Osteoblast (primary cell): Measurements from ENCODE around the gene NR4A3. TPM values are rescaled to one million over a fixed set of nuclear protein-coding genes. Genes with fewer than 3 reads are reported as not detected.

Source experiments
- DNase-seq: peaks from one replicate; pipeline ENCODE4 v3.0.0; 2011; ENCODE audit warnings: low spot score, mixed read lengths; ENCODE audit not compliant: insufficient read length; ENCODE audit errors: missing footprints
- H2AFZ ChIP-seq: 2 replicates; pipeline ENCODE4 v1.6.0; 2011; ENCODE audit warnings: mild to moderate bottlenecking, low read length
- H3K27ac ChIP-seq: 2 replicates; pipeline ENCODE4 v1.5.1; 2011; ENCODE audit warnings: mild to moderate bottlenecking, low read depth, low read length, moderate library complexity
- H3K27me3 ChIP-seq: 2 replicates; pipeline ENCODE4 v1.6.0; 2012; ENCODE audit warnings: mild to moderate bottlenecking, control low read depth, inconsistent platforms, low read length, moderate library complexity; ENCODE audit not compliant: insufficient read depth
- H3K36me3 ChIP-seq: 2 replicates; pipeline ENCODE4 v1.5.1; 2011; ENCODE audit warnings: mild to moderate bottlenecking, low read length, control low read depth, moderate library complexity; ENCODE audit not compliant: insufficient read depth
- H3K4me1 ChIP-seq: 2 replicates; pipeline ENCODE4 v1.5.1; 2011; ENCODE audit warnings: mild to moderate bottlenecking, low read length, control low read depth, moderate library complexity; ENCODE audit not compliant: insufficient read depth
- H3K4me2 ChIP-seq: 2 replicates; pipeline ENCODE4 v1.6.0; 2011; ENCODE audit warnings: mild to moderate bottlenecking, low read length; ENCODE audit not compliant: insufficient read depth
- H3K4me3 ChIP-seq: fragments of 200-600 bp; sonication (generic); 3 replicates; pipeline ENCODE4 v1.5.1; 2012; ENCODE audit warnings: mild to moderate bottlenecking, low read length, inconsistent platforms; ENCODE audit not compliant: insufficient read depth
- H3K79me2 ChIP-seq: 2 replicates; pipeline ENCODE4 v1.6.0; 2012; ENCODE audit warnings: mild to moderate bottlenecking, low read length, control low read depth, inconsistent platforms; ENCODE audit not compliant: insufficient read depth
- H3K9me3 ChIP-seq: 2 replicates; pipeline ENCODE4 v1.5.1; 2011; ENCODE audit warnings: low read depth, low read length, control low read depth
- H4K20me1 ChIP-seq: 2 replicates; pipeline ENCODE4 v1.6.0; 2012; ENCODE audit warnings: mild to moderate bottlenecking, low read length, control low read depth; ENCODE audit not compliant: insufficient read depth
- total RNA-seq: library from RNA; depleted of rRNA; stranded (reverse); fragments of >200 nt; gene quantifications from 2 replicates; pipeline ENCODE4 v1.2.3, GENCODE V29; 2012
- TF ChIP-seq, protein P1 (sequence below): IDR thresholded peaks from 2 replicates; pipeline ENCODE4 v1.5.1; 2011; ENCODE audit warnings: mild to moderate bottlenecking, low read depth, low read length, moderate library complexity; ENCODE audit errors: extremely low read depth

NR4A3 gene
- total RNA-seq: 0.29 and 0.36 TPM in 2 replicates

DNA sequence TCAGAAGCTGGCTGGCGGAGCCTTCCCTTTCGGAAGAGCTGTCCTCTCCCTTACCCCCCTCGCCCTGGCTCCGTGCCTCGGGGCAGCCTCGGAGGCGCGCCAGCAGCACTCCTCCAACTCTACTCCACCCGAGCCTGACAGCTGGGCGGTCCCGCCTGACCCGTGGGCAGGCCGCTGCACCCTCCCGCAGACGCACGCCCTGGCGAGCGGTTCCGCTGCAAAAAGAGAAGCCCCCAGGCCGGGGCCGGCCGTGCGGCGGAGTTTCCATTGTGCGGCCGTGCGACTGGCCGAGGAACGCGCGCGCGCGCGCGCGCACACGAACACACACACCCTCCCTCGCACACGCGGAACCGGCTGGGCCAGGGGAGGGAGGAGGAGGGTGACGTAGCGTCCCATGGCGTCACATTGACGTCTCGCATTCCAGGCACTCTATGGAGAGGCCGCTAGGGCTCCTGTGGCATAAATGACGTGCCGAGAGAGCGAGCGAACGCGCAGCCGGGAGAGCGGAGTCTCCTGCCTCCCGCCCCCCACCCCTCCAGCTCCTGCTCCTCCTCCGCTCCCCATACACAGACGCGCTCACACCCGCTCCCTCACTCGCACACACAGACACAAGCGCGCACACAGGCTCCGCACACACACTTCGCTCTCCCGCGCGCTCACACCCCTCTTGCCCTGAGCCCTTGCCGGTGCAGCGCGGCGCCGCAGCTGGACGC is at the start of gene NR4A3:
Gene NR4A3 (plus strand): TSS at position 490 of the 713 bp plus-strand sequence. CDS start 6,158 bp downstream, outside the sequence.
- H3K79me2 ChIP-seq: peaks cover 5% of the 10 kb centered on the region
- H3K36me3 ChIP-seq: no peaks in the 10 kb centered on the region
- H3K4me1 ChIP-seq: peaks cover 23% of the 10 kb centered on the region
- peak within 1 kb of the TSS; percentile 99 for H3K27ac ChIP-seq
- TF ChIP-seq, protein P1, sequence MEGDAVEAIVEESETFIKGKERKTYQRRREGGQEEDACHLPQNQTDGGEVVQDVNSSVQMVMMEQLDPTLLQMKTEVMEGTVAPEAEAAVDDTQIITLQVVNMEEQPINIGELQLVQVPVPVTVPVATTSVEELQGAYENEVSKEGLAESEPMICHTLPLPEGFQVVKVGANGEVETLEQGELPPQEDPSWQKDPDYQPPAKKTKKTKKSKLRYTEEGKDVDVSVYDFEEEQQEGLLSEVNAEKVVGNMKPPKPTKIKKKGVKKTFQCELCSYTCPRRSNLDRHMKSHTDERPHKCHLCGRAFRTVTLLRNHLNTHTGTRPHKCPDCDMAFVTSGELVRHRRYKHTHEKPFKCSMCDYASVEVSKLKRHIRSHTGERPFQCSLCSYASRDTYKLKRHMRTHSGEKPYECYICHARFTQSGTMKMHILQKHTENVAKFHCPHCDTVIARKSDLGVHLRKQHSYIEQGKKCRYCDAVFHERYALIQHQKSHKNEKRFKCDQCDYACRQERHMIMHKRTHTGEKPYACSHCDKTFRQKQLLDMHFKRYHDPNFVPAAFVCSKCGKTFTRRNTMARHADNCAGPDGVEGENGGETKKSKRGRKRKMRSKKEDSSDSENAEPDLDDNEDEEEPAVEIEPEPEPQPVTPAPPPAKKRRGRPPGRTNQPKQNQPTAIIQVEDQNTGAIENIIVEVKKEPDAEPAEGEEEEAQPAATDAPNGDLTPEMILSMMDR: no peak
- DNase-seq: peak; percentile 99
- H2AFZ ChIP-seq: peak within 1 kb of the TSS; percentile 96
- peak within 1 kb of the TSS; percentile 90 for H3K4me3 ChIP-seq
- no peaks in the 10 kb centered on the region for H3K9me3 ChIP-seq
- peaks cover 10% of the 10 kb centered on the region for H3K27me3 ChIP-seq
- no peaks in the 10 kb centered on the region for H4K20me1 ChIP-seq
- H3K4me2 ChIP-seq: peak within 1 kb of the TSS; percentile 100

DNA sequence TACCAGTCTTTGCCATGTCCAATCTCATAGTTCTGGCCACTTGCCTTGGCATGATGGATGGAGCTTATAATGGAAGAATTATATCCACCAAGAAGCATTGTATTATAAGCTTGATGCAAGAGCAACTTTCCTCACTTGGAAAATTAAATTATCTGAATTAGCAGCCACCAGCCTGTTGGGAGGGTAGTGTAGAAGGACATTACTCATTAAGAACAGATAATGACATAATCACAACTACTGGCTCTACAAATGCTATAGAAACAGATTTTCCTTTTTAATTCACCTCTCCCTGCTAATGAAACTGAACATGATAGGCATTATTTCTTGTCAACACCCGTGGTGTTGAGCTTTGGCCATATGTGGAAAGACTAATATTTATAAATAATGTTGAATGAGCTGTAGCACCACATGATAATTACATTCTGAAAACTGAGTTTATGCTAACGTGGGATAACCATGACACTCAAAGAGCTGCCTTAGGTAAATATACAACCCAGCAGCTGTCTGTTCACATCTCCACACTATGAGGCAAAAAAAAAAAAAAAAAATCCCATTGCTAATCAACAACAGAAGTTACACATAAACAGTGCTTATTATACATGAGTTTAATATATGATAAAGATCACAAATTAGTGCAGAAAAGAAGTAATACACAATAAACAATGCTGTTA is 48.1 kb upstream of the NR4A3 start:
- Histone ChIP-seq H4K20me1 (no peaks in the 10 kb centered on the region), H3K27me3 (peaks cover 4% of the 10 kb centered on the region), H3K36me3 (no peaks in the 10 kb centered on the region), H3K4me2 (no peak overlapping the region), H3K4me1 (peaks cover 3% of the 10 kb centered on the region), H3K79me2 (no peaks in the 10 kb centered on the region), H3K4me3 (no peak overlapping the region), H2AFZ (no peak overlapping the region), H3K27ac (no peak overlapping the region), H3K9me3 (no peaks in the 10 kb centered on the region)
- no peak for DNase-seq
- TF ChIP-seq, protein P1: no peak

DNA sequence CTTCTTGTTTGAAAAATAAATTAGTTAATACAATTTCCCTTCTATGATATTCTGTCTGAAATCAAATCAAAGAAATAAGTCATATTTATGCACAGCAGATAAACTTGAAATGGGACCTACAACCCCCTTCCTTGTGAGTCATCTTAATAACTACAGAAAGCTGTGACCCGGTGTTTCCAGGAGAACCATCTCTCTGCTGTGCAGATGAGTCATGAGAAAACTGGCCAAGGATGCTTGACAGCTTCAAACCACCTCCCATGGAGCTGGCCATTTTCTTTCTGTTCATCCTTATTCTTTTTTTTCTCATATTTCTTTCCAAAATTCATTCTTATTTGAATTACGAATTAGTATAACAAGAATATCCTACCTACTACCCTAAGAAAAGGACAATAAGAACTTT is 43.4 kb upstream of the NR4A3 start:
- Histone ChIP-seq H3K4me1 (peaks cover 3% of the 10 kb centered on the region), H3K4me2 (no peak overlapping the region), H3K79me2 (no peaks in the 10 kb centered on the region), H2AFZ (no peak overlapping the region), H4K20me1 (no peaks in the 10 kb centered on the region), H3K9me3 (no peaks in the 10 kb centered on the region), H3K4me3 (no peak overlapping the region), H3K36me3 (no peaks in the 10 kb centered on the region), H3K27me3 (peaks cover 4% of the 10 kb centered on the region), H3K27ac (no peak overlapping the region)
- TF ChIP-seq, protein P1: no peak
- peak; percentile 81 for DNase-seq

DNA sequence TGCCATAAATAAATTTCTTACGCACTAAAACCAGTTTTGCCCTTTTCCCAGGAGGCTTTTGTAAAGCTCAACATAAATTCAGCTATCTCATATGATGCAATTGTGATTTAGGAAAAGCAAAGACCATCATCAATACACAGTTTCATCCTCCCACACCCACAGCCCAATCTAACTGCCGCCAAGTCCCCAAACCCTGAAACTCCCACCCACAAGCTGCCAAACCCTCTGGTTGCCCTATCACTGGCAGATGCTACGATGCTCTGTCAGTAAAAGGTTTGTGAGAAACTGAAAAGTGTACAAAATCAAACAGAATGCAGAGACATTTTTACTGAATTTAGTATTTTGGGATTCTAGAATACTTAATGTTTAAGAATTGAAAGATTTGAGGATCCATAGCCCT is 42.8 kb upstream of the NR4A3 start:
- Histone ChIP-seq H3K4me1 (peaks cover 3% of the 10 kb centered on the region), H2AFZ (no peak overlapping the region), H4K20me1 (no peaks in the 10 kb centered on the region), H3K36me3 (no peaks in the 10 kb centered on the region), H3K27ac (no peak overlapping the region), H3K79me2 (no peaks in the 10 kb centered on the region), H3K4me3 (no peak overlapping the region), H3K27me3 (peaks cover 4% of the 10 kb centered on the region), H3K9me3 (no peaks in the 10 kb centered on the region), H3K4me2 (no peak overlapping the region)
- no peak for DNase-seq
- TF ChIP-seq, protein P1: no peak
